ENCODE measurements around the gene NTRK1.

DNA sequence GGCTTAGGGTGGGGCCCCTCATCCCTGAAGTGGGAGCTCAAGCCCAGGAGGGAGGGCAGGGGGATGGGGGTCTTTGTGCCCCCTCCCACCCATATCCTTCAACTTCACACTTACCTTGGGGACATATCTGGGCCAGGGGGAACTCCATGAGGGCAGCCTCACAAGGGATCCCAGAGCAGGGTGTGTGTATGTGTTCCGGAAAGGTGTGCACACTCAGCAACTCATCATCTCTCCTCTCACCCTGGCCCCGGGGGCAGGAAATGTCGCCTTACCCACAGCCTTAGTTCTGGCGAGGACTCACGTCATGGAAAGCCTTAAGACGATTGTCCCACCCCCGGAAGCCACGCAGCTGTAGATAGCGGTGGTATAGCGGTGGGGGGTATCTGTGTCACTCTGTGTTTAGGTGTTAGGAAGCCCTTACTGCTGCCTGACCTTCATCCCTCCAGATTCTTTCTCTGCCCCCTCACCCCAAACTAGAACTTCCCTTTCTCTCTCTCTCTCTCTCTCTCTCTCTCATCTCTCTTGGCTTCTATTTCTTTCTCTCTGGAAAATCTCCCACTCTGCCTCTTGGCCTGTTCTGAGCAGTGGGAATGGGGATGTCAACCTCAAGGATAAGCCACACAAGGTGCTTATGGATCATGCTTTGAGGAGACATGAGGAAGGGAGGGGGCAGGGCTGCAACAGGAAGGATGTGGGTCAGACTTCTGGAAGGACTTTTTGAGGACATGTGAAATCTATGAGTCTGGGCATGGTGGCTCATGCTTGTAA lies 43.9 kb upstream of the NTRK1 start, which contains the start of gene SH2D2A:
- TF ChIP-seq ZNF274 (IDR thresholded peaks at IDR 0.05; ENCODE audit: low read depth, low read length): no peak
- TF ChIP-seq YY1 (IDR thresholded peaks at IDR 0.05; ENCODE audit: insufficient read depth, insufficient read length): no peak

All from NT2/D1 (cell line).